ENCODE data around the gene RIPOR1.
A peak's percentile ranks its signal among the peaks of the same experiment; 100 is the strongest.

DNA sequence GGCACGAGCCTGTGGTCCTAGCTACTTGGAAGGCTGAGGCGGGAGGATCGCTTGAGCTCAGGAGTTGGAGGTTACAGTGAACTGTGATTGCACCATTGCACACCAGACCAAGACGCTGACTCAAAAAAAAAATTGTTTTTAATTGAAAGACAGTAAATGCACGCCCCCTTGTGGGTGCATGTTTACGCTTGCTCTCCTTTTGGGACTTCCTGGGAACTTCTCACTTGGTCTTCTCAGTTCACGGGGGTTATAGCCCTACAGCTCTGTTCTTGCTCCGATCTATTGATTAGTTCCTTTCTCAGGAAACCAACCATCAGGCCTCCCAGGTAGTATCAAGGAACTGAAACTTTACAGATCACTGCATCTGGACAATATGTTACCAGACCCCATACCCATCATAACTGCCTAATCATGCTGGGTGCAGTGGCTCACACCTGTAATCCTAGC is 14.2 kb upstream of the RIPOR1 start:
- TF ChIP-seq, protein P1, sequence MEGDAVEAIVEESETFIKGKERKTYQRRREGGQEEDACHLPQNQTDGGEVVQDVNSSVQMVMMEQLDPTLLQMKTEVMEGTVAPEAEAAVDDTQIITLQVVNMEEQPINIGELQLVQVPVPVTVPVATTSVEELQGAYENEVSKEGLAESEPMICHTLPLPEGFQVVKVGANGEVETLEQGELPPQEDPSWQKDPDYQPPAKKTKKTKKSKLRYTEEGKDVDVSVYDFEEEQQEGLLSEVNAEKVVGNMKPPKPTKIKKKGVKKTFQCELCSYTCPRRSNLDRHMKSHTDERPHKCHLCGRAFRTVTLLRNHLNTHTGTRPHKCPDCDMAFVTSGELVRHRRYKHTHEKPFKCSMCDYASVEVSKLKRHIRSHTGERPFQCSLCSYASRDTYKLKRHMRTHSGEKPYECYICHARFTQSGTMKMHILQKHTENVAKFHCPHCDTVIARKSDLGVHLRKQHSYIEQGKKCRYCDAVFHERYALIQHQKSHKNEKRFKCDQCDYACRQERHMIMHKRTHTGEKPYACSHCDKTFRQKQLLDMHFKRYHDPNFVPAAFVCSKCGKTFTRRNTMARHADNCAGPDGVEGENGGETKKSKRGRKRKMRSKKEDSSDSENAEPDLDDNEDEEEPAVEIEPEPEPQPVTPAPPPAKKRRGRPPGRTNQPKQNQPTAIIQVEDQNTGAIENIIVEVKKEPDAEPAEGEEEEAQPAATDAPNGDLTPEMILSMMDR (IDR thresholded peaks at IDR 0.05; ENCODE audit: low read depth, low read length, poor library complexity, severe bottlenecking): peak; percentile 66
- no peak for TF ChIP-seq EZH2phosphoT487 (IDR thresholded peaks at IDR 0.05; ENCODE audit: borderline replicate concordance, low read length)
